ENCODE measurements around the gene PRTG. TPM values are rescaled to one million over a fixed set of nuclear protein-coding genes. Genes with fewer than 3 reads are reported as not detected.

The PRTG gene
- total and polyA plus RNA-seq, 2 donors (not counting 1 experiment from before 2014, with no cell fraction given) = 2.1 to 4.0 TPM

- H3K4me3 ChIP-seq (replicated peaks in 1 of 4; ENCODE audit: control extremely low read depth in 1 of 4, insufficient read depth in 1 of 4, low read depth in 3 of 4, low read length in 4 of 4) = no peak overlapping the region
- no peaks in the 10 kb centered on the region for H3K9me3 ChIP-seq (ENCODE audit: control insufficient read depth, insufficient read depth, low read depth, low read length)
- H2AFZ ChIP-seq (ENCODE audit: low read length) = no peak overlapping the region
- no peaks in the 10 kb centered on the region for H3K36me3 ChIP-seq (ENCODE audit: control insufficient read depth, insufficient read depth, low read length)
- no peak overlapping the region for H3K4me2 ChIP-seq (ENCODE audit: extremely low read depth, insufficient read depth, low read length)
- TF ChIP-seq CTCF (conservative IDR thresholded peaks at IDR 0.05 in 1 of 2, IDR thresholded peaks at IDR 0.05 in 1 of 2; ENCODE audit: low read depth in 1 of 2, low read length in 2 of 2) (no peak), EZH2 (IDR thresholded peaks at IDR 0.05; ENCODE audit: low read length, missing control alignments) (no peak)
- no peaks in the 10 kb centered on the region for H3K27me3 ChIP-seq (ENCODE audit: control insufficient read depth, insufficient read depth, low read length)
- H3K9ac ChIP-seq (ENCODE audit: insufficient read depth, low read length) = no peak overlapping the region
- H3K4me1 ChIP-seq (ENCODE audit: control insufficient read depth, extremely low read depth, insufficient read depth, low read length) = peaks cover 3% of the 10 kb centered on the region
- peak; percentile 73 to 74 for DNase-seq (ENCODE audit: low read depth in 2 of 2)
- H4K20me1 ChIP-seq (ENCODE audit: control insufficient read depth, extremely low read depth, insufficient read depth, low read length) = no peaks in the 10 kb centered on the region
- H3K27ac ChIP-seq (ENCODE audit: insufficient read depth, low read length) = no peak overlapping the region
- no peaks in the 10 kb centered on the region for H3K79me2 ChIP-seq (ENCODE audit: control insufficient read depth, insufficient read depth, low read length)
These were observed 88.4 kb downstream of the PRTG start for GRCh38 chr15:55654561-55655031.

DNA sequence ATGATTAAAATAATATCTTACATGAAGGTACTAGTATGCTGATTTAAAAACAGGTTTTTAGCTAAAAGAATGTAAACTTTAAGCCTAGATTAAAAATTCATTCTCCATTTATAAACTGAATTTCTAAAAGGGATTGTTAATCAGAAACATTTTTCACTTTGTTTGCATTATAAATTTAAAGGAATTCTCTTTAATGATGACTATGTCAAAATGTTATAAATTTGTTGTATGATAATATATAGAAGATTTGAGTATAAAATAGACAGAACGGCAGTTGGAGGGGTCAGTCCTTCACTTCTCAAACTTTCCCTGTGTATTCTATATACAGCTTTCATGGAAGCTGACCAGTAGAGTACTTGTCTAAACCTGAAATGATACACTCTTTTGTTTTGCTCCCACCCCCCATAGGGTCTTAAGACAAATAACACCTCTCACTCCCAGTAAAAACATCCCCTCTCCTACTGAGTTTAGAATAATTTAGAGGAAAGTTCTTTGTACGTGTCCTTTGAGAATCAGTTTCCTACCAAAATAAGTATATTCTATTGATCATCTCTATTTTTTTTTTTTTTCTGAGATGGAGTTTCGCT lies 90.0 kb downstream of the PRTG start:
- Histone ChIP-seq H3K4me2 (ENCODE audit: extremely low read depth, insufficient read depth, low read length) (no peak overlapping the region), H3K9ac (ENCODE audit: insufficient read depth, low read length) (no peak overlapping the region), H3K36me3 (ENCODE audit: control insufficient read depth, insufficient read depth, low read length) (no peaks in the 10 kb centered on the region), H3K4me3 (replicated peaks in 1 of 4; ENCODE audit: control extremely low read depth in 1 of 4, insufficient read depth in 1 of 4, low read depth in 3 of 4, low read length in 4 of 4) (no peak overlapping the region), H3K79me2 (ENCODE audit: control insufficient read depth, insufficient read depth, low read length) (no peaks in the 10 kb centered on the region), H3K27ac (ENCODE audit: insufficient read depth, low read length) (no peak overlapping the region), H4K20me1 (ENCODE audit: control insufficient read depth, extremely low read depth, insufficient read depth, low read length) (no peaks in the 10 kb centered on the region), H3K9me3 (ENCODE audit: control insufficient read depth, insufficient read depth, low read depth, low read length) (no peaks in the 10 kb centered on the region), H2AFZ (ENCODE audit: low read length) (no peak overlapping the region), H3K27me3 (ENCODE audit: control insufficient read depth, insufficient read depth, low read length) (no peaks in the 10 kb centered on the region), H3K4me1 (ENCODE audit: control insufficient read depth, extremely low read depth, insufficient read depth, low read length) (peaks cover 3% of the 10 kb centered on the region)
- TF ChIP-seq CTCF (conservative IDR thresholded peaks at IDR 0.05 in 1 of 2, IDR thresholded peaks at IDR 0.05 in 1 of 2; ENCODE audit: low read depth in 1 of 2, low read length in 2 of 2) (no peak), EZH2 (IDR thresholded peaks at IDR 0.05; ENCODE audit: low read length, missing control alignments) (no peak)
- DNase-seq (ENCODE audit: low read depth in 2 of 2) = no peak

DNA sequence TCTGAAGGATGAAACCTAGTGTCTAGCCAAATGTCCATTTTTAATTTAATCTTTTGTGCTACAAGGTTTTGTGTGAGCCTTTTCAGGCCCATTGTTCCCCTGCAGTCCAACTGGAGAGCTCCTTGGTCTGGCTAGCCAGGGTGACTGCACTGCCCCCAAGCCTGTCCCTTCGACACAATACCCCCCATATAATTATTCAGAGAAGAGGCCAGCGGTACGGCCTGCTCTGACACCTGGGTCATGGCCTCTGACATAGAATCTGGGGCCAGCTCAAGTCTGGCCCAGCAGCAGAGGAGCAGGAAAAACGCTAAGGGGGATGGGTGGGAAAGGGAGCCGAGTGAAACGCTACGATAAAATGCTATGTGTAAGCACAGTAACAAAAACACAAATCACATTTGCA lies 90.6 kb downstream of the PRTG start:
- H3K9me3 ChIP-seq (ENCODE audit: control insufficient read depth, insufficient read depth, low read depth, low read length) = no peaks in the 10 kb centered on the region

More for the DNA sequence above, 90.6 kb downstream of the PRTG start:
- DNase-seq (ENCODE audit: low read depth in 2 of 2) = no peak
- Histone ChIP-seq H3K27me3 (ENCODE audit: control insufficient read depth, insufficient read depth, low read length) (no peaks in the 10 kb centered on the region), H4K20me1 (ENCODE audit: control insufficient read depth, extremely low read depth, insufficient read depth, low read length) (no peaks in the 10 kb centered on the region), H3K36me3 (ENCODE audit: control insufficient read depth, insufficient read depth, low read length) (no peaks in the 10 kb centered on the region), H3K27ac (ENCODE audit: insufficient read depth, low read length) (no peak overlapping the region), H3K79me2 (ENCODE audit: control insufficient read depth, insufficient read depth, low read length) (no peaks in the 10 kb centered on the region), H3K4me1 (ENCODE audit: control insufficient read depth, extremely low read depth, insufficient read depth, low read length) (peaks cover 3% of the 10 kb centered on the region), H2AFZ (ENCODE audit: low read length) (no peak overlapping the region), H3K9ac (ENCODE audit: insufficient read depth, low read length) (no peak overlapping the region), H3K4me3 (replicated peaks in 1 of 4; ENCODE audit: control extremely low read depth in 1 of 4, insufficient read depth in 1 of 4, low read depth in 3 of 4, low read length in 4 of 4) (no peak overlapping the region), H3K4me2 (ENCODE audit: extremely low read depth, insufficient read depth, low read length) (no peak overlapping the region)
- TF ChIP-seq EZH2 (IDR thresholded peaks at IDR 0.05; ENCODE audit: low read length, missing control alignments) (no peak), CTCF (conservative IDR thresholded peaks at IDR 0.05 in 1 of 2, IDR thresholded peaks at IDR 0.05 in 1 of 2; ENCODE audit: low read depth in 1 of 2, low read length in 2 of 2) (no peak)

Measured in fibroblast of lung (primary cell).